Astrocyte of the cerebellum (primary cell): Measurements from ENCODE around the gene WEE2.

Experiments
- DNase-seq: peaks from one replicate; pipeline ENCODE4 v3.0.0-alpha.2; 2011; ENCODE audit warnings: low read depth
- H3K4me3 ChIP-seq: 2 replicates; pipeline ENCODE4 v1.5.1; 2011; ENCODE audit warnings: mild to moderate bottlenecking, low read depth, low read length, moderate library complexity
- in situ Hi-C: cut with HindIII; loops from 2 replicates; pipeline ENCODE4 v1.10.0; 2017; ENCODE audit warnings: low sequenced_read_pairs
- TF ChIP-seq, protein P1 (sequence below): IDR thresholded peaks from 2 replicates; pipeline ENCODE4 v1.5.1; 2012; ENCODE audit warnings: low read length, low read depth, moderate library complexity, mild to moderate bottlenecking; ENCODE audit errors: missing control alignments

WEE2 gene

DNA sequence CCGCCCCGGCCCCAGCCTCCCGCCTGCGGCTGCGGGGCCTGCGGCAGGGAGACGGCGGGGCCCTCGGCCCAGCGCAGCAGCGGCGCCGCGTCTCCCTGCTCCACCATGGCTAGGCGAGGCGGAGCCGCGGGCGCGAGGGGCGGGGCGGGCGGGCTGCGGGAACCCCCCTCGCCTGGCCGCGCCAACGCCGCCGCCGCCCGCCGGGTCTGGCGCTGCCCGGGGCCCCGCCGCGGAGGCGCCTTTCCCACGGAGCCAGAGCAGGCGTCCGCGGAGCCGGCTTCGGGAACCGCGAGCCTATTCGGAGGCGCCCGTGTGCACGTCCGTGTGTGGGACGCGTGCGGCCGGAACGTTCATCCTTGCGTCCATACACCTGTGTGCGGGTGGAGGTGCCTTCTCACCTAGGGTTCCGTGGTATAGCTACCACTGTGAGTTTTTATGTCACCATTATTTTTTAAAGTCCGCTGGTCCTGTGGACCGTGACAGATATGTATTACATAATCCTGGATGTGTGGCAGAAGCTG is 6.0 kb upstream of the WEE2 start, which contains the start of gene DENND11:
Gene DENND11, minus strand, starts transcription at position 120 of the 521 bp plus-strand sequence. Its CDS starts 13 bp downstream, at position 107.
- in situ Hi-C loops: no loop called here
- TF ChIP-seq, protein P1, sequence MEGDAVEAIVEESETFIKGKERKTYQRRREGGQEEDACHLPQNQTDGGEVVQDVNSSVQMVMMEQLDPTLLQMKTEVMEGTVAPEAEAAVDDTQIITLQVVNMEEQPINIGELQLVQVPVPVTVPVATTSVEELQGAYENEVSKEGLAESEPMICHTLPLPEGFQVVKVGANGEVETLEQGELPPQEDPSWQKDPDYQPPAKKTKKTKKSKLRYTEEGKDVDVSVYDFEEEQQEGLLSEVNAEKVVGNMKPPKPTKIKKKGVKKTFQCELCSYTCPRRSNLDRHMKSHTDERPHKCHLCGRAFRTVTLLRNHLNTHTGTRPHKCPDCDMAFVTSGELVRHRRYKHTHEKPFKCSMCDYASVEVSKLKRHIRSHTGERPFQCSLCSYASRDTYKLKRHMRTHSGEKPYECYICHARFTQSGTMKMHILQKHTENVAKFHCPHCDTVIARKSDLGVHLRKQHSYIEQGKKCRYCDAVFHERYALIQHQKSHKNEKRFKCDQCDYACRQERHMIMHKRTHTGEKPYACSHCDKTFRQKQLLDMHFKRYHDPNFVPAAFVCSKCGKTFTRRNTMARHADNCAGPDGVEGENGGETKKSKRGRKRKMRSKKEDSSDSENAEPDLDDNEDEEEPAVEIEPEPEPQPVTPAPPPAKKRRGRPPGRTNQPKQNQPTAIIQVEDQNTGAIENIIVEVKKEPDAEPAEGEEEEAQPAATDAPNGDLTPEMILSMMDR: no peak
- peak within 1 kb of the TSS; percentile 59 for H3K4me3 ChIP-seq
- no peak for DNase-seq

DNA sequence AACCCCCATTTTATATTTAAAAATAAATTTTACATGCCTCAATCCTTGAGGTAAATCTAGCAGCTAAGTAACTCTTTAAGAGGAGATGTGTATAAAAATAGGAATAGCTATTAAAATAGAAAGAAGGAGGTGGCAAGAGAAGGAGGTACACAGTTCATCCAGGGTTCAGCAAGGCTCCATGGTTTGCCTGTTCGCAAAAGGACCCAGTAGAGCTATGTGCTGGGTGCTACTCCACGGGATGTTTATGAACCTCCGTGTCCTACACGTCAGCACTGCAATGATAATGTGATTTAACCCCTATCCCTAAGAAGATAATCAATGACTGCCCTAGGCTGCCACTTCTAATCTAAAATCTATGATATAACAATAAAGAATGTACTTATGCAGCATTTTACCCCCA is 5.3 kb upstream of the WEE2 start:
- no peak for DNase-seq
- TF ChIP-seq, protein P1: no peak
- in situ Hi-C loops: no loop called here
- no peak overlapping the region for H3K4me3 ChIP-seq

GRCh38 chr7:141704112-141704511 is 4.0 kb upstream of the WEE2 start:
- DNase-seq: no peak
- H3K4me3 ChIP-seq: no peak overlapping the region
- in situ Hi-C loops: no loop called here
- TF ChIP-seq, protein P1: no peak

DNA sequence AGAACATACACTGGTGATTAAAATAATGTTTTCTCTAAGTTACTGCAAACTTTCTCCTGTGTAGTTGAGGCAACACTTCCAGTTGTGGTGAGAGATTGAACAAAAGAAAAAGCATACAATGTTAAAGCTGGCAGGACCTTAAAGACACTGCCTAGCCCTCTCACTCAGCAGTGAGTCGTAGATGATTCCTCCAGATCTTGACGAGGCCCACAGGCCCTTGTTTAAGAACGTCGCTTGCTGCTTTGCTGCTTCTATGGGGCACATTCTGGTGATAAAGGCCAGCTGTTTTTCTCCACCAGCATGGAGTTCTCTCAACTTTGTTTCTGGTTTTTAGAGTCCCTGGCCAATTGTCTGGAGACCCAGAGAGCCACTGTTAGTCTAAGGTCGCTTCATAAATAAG is 3.4 kb upstream of the WEE2 start:
- in situ Hi-C loops: no loop called here
- DNase-seq: no peak
- TF ChIP-seq, protein P1: no peak
- H3K4me3 ChIP-seq: no peak overlapping the region

- in situ Hi-C loops: no loop called here
- no peak for DNase-seq
- TF ChIP-seq, protein P1: no peak
- no peak overlapping the region for H3K4me3 ChIP-seq
Observed at GRCh38 chr7:141706239-141707064, 1.7 kb upstream of the WEE2 start.

DNA sequence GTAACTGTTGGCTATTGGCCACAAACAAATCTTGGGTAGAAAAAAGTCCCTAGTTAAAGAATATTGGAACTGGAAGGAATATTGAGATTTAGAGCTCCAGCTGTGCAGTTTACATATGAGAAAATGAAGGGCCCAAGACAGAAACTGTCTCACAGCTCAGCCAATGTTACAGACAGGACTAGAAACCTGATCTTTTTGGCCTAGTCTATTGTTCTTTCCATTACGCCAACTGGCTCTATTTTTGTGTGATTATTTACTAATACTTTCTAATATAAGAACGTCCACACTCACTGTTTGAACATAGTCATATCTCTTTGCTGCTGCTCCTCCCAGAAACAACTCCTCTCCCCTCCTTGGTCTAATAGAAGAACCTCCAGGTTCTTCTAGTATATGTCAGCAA is 1.2 kb downstream of the WEE2 start:
- in situ Hi-C loops: no loop called here
- TF ChIP-seq, protein P1: no peak
- no peak overlapping the region for H3K4me3 ChIP-seq
- DNase-seq: no peak
